Measurements from ENCODE around the gene NTSR1. TPM values are rescaled to one million over a fixed set of nuclear protein-coding genes. Genes with fewer than 3 reads are reported as not detected.

NTSR1 gene
- total RNA-seq, 1 experiment from 2014 or later: 44.1 TPM

GRCh38 chr20:62774762-62775161 is 66.1 kb downstream of the NTSR1 start:
- ATAC-seq (no peak), DNase-seq (ENCODE audit: low read depth, low spot score) (no peak)
- no TSS peak for BruUV-seq (replicated peaks)
- Histone ChIP-seq H3K36me3 (ENCODE audit: control insufficient read depth, insufficient read depth, low read length) (no peaks in the 10 kb centered on the region; the same call in 1 of the 2 replicates), H3K9me3 (ENCODE audit: control insufficient read depth, insufficient read depth, low read depth, low read length) (no peaks in the 10 kb centered on the region), H3K27me3 (ENCODE audit: control insufficient read depth, insufficient read depth, low read length) (no peaks in the 10 kb centered on the region), H3K4me1 (ENCODE audit: control insufficient read depth, insufficient read depth, low read length) (no peaks in the 10 kb centered on the region; the same call in none of the 2 replicates), H3K4me3 (ENCODE audit: low read depth in 2 of 2, low read length in 2 of 2) (no peak overlapping the region), H3K27ac (ENCODE audit: low read length) (no peak overlapping the region)
- intact Hi-C loops (cut with micrococcal nuclease; ENCODE audit: unreplicated experiment): no loop called here
- ChIA-PET POLR2A (no interaction called here), CTCF (no interaction called here)
- in situ Hi-C loops (cut with HindIII; ENCODE audit: low pct_unique_long_range_greater_than_20kb, low sequenced_read_pairs): no loop called here
- TF ChIP-seq CTCF (IDR thresholded peaks at IDR 0.05) (no peak), REST (IDR thresholded peaks at IDR 0.05; ENCODE audit: insufficient read depth in 1 of 2, low read depth in 2 of 2, low read length in 1 of 2) (no peak), SIN3A (IDR thresholded peaks at IDR 0.05; ENCODE audit: borderline replicate concordance, insufficient read depth, low read depth, low read length) (no peak), TCF7L2 (IDR thresholded peaks at IDR 0.05; ENCODE audit: low read depth, low read length) (no peak), POLR2AphosphoS5 (IDR thresholded peaks at IDR 0.05; ENCODE audit: low read depth, low read length) (no peak)

- H3K4me3 ChIP-seq (ENCODE audit: low read depth in 2 of 2, low read length in 2 of 2): no peak overlapping the region
- ATAC-seq: no peak
- intact Hi-C loops (cut with micrococcal nuclease; ENCODE audit: unreplicated experiment) (no loop called here), in situ Hi-C loops (cut with HindIII; ENCODE audit: low pct_unique_long_range_greater_than_20kb, low sequenced_read_pairs) (no loop called here)
- ChIA-PET POLR2A (no interaction called here), CTCF (no interaction called here)
- DNase-seq (ENCODE audit: low read depth, low spot score): no peak
- H3K4me1 ChIP-seq (ENCODE audit: control insufficient read depth, insufficient read depth, low read length): no peaks in the 10 kb centered on the region; the same call in none of the 2 replicates
- H3K27me3 ChIP-seq (ENCODE audit: control insufficient read depth, insufficient read depth, low read length): no peaks in the 10 kb centered on the region
- no peaks in the 10 kb centered on the region for H3K9me3 ChIP-seq (ENCODE audit: control insufficient read depth, insufficient read depth, low read depth, low read length)
- TF ChIP-seq SIN3A (IDR thresholded peaks at IDR 0.05; ENCODE audit: borderline replicate concordance, insufficient read depth, low read depth, low read length): no peak
- TF ChIP-seq CTCF (IDR thresholded peaks at IDR 0.05): no peak
- no peak for TF ChIP-seq REST (IDR thresholded peaks at IDR 0.05; ENCODE audit: insufficient read depth in 1 of 2, low read depth in 2 of 2, low read length in 1 of 2)
- no peak for TF ChIP-seq POLR2AphosphoS5 (IDR thresholded peaks at IDR 0.05; ENCODE audit: low read depth, low read length)
- no peak for TF ChIP-seq TCF7L2 (IDR thresholded peaks at IDR 0.05; ENCODE audit: low read depth, low read length)
- no TSS peak for BruUV-seq (replicated peaks)
- H3K36me3 ChIP-seq (ENCODE audit: control insufficient read depth, insufficient read depth, low read length): no peaks in the 10 kb centered on the region; the same call in 1 of the 2 replicates
- H3K27ac ChIP-seq (ENCODE audit: low read length): no peak overlapping the region
These were observed 66.6 kb downstream of the NTSR1 start for GRCh38 chr20:62775206-62775605.

Measured in Panc1 (cell line).